HL-60 (cell line): ENCODE results near the gene NUMB.

Source experiments
- CTCF ChIP-seq: IDR thresholded peaks from one replicate; pipeline ENCODE4 v1.5.1; 2011; ENCODE audit warnings: low read length, control low read depth, inconsistent platforms; ENCODE audit not compliant: insufficient read depth
- GABPA ChIP-seq: IDR thresholded peaks from 2 replicates; pipeline ENCODE4 v1.6.1; 2012; ENCODE audit warnings: low read depth
- POLR2AphosphoS5 ChIP-seq: IDR thresholded peaks from 2 replicates; pipeline ENCODE4 v1.6.1; 2012; ENCODE audit warnings: low read depth
- SPI1 ChIP-seq: IDR thresholded peaks from 2 replicates; pipeline ENCODE4 v1.6.1; 2012; ENCODE audit warnings: low read depth, mild to moderate bottlenecking, borderline replicate concordance

GRCh38 chr14:73383356-73383755, 75.0 kb downstream of the NUMB start:
- no peak for TF ChIP-seq CTCF
- no peak for TF ChIP-seq GABPA
- no peak for TF ChIP-seq POLR2AphosphoS5
- no peak for TF ChIP-seq SPI1
